HG03196 (cell line): ENCODE data around the gene RUSC2.
"Not testable (repeated sequence)": the region's sequence is repeated elsewhere in the genome, so short reads cannot be mapped to it uniquely, and the experiment has no call there.

ENCODE experiments used
- ATAC-seq: cut with Tn5 transposase; IDR thresholded peaks from one replicate; pipeline ENCODE4 v1.9.1; 2021; ENCODE audit not compliant: unreplicated experiment

RUSC2 gene

DNA sequence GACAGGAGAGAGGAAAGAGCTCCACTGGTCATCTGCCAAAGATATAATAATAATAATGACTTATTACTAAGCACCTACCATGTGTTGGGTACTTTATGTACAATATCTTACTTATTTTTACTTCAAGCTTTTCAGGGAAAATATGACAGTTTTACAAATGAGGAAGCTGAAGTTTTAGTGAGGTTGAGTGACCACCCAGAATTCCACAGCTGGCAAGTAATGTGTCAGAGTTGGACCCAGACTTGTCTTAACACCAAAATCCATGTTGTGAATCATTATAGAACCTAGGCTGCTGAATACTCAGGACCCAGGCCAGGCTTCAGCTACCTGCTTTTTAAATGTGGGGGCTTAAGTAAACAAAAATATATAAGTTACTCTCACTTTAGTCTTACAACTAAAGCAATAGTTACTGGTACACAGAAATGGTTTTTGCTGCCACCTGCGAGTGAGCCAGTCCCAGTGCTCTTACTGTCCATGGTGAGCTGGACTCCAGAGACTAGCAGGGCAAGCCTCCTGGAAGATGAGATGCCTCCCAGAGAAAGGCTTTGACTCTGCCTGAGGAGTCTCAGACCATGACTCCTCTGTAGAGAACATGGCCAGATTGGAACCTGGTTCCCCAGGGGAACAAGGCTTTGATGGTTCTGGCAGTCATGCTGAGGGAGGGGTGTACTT, 29.9 kb downstream of the RUSC2 start:
- ATAC-seq = no peak

DNA sequence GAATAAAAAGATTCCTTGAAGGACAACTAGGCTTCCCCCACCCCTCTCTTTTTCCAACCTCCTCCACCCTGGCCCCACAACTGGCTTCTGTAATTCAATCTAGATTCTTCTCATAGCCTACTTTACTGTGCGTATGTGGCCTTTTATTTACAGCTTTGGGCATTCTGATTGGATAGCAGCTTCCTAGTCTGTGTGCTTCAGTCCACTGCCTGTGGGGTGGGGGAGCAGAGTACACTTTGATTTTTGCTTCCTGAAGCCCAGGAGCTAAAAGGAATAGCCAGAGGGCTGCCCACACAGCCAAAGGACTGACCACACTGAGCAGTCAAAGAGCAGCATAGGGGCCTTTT, 30.4 kb downstream of the RUSC2 start:
- no peak for ATAC-seq

DNA sequence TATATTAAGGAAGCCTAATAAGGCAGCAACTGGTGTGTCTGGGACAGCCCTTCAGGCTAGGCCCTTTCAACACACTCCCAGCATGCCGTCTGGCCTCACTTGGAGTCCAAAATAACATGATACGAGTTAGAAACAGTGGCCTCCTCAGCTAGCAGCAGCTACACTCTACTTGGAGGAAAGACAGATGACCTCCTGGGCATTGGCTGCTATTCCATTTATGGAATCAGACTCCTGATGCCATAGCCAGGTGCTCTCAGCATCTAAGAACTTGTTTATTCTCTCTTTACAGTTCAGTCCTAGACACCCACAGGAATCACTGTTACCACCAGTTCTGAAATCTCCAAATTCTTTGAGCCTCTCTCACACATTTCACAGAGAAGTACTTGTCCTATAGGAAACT, 31.8 kb downstream of the RUSC2 start:
- ATAC-seq = no peak

DNA sequence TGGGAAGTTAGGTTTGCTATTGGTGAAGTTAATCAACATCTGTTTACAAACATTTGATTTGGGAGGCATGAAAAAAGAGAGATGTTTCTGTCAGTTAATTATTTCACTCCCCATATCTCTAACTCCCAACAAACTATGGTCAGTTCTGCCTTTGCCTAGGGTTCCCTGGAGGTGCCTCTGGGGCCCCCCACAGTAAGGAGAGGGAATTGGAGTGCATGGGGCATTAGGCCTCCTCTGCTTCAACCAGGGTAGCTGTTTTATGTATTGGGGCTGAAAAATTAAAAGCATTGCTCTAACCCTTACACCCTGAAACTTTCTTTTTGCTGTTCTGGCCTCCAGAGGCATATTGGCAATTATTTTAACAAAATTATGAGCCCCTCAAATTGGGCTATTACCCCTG, 32.3 kb downstream of the RUSC2 start:
- ATAC-seq = no peak

DNA sequence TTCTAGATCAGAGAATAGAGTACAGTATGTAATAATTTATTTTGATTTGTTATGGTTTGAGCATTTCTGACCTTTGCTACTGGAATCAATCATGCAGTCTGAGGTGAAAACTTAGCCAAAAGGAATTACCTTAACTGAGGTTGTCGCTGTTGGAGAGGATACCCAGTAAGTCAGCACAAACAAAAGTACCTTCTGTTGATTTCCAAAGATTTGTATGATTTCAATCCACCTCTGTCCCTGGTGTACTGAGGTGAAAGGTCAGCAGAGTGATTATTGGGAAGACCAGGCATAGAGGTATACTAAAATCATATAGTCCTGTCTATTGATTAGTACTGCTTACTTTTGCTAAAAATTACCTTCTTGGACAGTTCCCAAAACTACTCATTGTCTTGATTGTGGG, 32.8 kb downstream of the RUSC2 start:
- no peak for ATAC-seq

DNA sequence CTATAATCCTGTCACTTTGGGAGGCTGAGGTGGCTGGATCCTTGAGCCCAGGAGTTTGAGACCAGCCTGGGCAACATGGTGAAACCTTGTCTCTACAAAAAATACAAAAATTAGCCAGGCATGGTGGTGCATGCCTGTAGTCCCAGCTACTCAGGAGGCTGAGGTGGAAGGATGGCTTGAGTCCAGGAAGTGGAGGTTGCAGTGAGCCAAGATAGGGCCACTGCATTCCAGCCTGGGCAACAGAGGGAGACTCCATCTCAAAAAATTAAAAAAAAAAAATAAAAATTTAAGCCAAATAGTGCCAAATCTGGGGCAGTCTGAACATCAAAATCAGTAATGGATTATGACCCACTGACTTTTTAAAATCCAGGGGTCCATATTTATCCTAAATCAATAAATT, 33.6 kb downstream of the RUSC2 start:
- ATAC-seq = not testable (repeated sequence)

DNA sequence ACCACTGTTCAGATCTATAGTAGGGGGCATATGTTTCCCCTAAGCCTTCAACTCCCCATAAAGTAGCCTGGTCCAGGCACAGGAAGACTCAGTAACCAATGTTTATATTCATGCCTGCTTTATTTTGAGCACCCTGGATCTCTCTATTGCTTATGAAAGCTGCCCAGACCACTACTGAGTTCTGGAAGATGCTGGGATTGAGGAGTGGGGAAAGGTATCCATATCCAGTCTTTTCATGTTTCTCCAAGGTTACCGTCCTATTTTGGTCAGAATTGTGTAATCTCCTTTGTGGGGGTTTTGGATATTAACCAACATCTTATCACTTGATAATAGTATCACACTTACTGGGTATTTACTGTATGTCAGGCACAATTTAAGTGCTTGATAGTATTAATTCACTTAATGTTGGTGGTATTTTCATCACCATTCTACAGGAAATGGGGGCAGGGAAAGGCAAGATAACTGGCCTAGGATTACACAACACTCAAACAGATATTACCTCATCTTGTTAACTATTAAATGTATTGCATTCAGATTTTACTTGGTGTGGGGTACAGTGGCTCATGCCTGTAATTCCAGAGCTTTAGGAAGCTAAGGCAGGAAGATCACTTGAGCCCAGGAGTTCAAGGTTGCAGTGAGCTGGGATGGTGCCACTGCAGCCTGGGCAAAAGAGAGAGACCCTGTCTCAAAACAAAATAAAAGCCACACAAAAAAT, 36.3 kb downstream of the RUSC2 start:
- ATAC-seq = no peak

- ATAC-seq = no peak
Observed at GRCh38 chr9:35529161-35529823, 39.4 kb downstream of the RUSC2 start.

DNA sequence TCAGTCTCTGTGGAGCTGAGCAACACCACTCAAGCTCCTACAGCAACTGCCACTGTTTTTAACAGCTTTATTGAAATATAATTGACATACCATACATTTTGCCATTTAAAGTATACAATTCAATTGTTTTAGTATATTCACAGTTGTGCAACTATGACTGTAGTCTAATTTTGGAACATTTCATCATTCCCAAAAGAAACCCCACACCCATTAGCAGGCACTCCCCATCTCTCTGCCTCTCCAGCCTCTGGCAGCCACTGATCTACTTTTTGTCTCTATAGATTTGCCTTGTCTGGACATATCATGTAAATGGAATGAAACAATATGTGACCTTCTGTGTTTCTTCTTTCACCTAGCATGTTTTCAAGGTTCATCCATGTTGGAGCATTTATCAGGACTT, 43.5 kb downstream of the RUSC2 start:
- ATAC-seq = no peak

DNA sequence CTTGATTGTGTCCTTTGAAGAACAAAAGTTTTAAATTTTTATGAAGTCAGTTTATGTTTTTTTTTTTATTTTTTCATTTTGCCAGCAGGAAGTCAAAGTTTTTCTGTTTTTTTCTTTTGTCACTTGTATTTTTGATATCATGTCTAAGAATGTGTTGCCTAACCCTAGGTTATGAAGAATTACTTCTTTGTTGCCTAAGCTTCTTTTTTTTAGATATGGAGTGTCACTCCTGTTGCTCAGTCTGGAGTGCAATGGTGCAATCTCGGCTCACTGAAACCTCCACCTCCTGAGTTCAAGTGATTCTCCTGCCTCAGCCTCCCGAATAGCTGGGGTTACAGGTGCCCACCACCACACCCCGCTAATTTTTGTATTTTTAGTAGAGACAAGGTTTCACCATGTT, 45.0 kb downstream of the RUSC2 start:
- ATAC-seq = not testable (repeated sequence)

DNA sequence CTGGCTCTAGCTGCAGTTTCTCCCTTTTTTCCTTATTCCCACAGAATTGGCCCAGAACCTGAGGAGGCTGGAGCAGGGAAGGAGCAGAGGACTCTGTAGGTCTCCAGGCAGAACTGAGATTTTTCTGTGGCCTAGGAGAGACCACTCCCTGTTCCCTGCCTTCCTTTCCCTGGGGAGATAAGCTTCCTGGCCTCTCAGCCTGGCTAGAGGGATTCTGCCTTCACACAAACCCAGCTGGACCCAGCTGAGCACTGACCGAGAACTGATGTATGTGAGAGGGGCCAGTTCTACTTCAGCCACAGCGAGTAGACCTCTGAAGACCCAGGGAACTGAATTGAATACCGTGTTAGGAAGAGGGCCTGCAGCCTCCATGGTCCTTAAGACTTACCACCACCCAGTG, 48.0 kb downstream of the RUSC2 start:
- ATAC-seq = no peak

DNA sequence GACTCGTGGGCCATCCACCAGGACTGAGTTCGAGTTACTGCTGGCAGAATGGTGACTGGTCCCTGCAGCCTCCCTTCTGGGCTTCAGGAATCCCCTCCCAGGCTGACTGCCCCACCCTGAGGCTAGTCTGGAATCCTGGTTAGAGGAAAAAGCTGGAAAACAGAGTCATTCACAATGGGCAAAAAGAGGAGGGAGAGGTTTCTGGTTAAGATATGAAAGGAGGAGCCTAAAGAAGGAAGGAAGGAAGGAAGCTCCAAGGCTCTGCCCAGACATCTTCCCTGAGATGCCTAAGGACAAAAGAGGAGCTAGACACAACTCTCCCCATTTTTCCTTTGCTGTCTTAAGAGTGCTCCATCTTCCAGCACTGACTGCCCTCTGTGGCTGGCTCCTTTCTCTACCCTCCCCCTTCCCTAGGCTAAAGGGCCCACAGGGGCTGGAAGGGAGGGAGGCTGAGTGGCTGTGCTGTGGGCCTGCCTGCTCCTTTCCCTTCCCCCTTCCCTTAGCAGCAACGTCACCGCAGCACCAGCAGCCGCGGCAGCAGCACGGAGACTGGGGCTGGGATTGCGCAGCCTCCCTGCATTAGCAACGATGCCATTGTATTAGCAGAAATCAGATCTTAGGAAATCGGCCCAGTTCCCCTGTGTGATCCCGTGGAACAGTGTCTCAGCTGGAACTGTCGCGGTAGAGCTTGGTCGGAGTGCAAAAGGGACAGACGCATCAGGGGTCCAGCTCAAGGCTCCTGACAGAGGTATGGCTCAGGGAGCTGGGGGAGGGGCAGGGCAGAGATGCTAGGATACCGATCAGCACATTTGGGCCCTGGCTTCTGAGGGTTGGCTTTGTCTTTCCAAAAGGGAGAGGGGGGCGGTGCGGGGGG, 48.7 kb downstream of the RUSC2 start:
- ATAC-seq = no peak
